Measurements from ENCODE around the gene RABEP2.
"Not testable (repeated sequence)": the region's sequence is repeated elsewhere in the genome, so short reads cannot be mapped to it uniquely, and the experiment has no call there.

RABEP2 gene

GRCh38 chr16:28890355-28890754, 34.7 kb downstream of the RABEP2 start:
- ATAC-seq (replicated peaks); DNase-seq; H3K27me3 Mint-ChIP-seq; H3K36me3 Mint-ChIP-seq (ENCODE audit: insufficient read depth); H3K4me3 Mint-ChIP-seq; H3K9me3 Mint-ChIP-seq; H3K4me1 Mint-ChIP-seq (ENCODE audit: low read depth in 2 of 2); H3K27ac Mint-ChIP-seq: not testable (repeated sequence)

DNA sequence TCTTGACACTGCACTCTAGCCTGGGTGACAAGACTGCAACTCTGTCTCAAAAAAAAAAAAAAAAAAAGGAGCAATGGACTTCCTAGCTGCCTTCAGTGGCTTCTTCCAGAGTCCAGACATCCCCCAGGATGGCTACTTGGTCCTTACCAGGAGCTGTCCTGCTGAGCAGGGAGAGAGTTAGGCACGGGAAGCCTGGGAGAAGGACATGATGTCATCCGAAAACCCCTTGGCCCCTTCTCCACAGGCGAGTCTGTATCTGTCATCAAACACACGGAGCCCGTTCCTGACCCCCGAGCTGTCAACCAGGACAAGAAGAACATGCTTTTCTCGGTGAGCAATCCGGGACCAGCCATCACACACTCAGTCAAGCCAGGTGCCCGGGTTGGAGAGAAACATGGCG, 38.1 kb downstream of the RABEP2 start:
- DNase-seq (no peak), ATAC-seq (replicated peaks) (no peak)
- peaks cover 0 to 11% of the 10 kb centered on the region in 2 donors for H3K27me3 Mint-ChIP-seq
- no peaks in the 10 kb centered on the region for H3K9me3 Mint-ChIP-seq
- H3K4me1 Mint-ChIP-seq (ENCODE audit: low read depth in 2 of 2) = no peaks in the 10 kb centered on the region
- H3K36me3 Mint-ChIP-seq (ENCODE audit: insufficient read depth) = no peaks in the 10 kb centered on the region
- no peak overlapping the region for H3K27ac Mint-ChIP-seq
- H3K4me3 Mint-ChIP-seq = no peak overlapping the region

- DNase-seq = no peak
- no peaks in the 10 kb centered on the region for H3K9me3 Mint-ChIP-seq
- H3K4me3 Mint-ChIP-seq = no peak overlapping the region
- H3K4me1 Mint-ChIP-seq (ENCODE audit: low read depth in 2 of 2) = peaks cover 11 to 12% of the 10 kb centered on the region in 2 donors
- H3K27me3 Mint-ChIP-seq = peaks cover 0 to 17% of the 10 kb centered on the region in 2 donors
- no peak for ATAC-seq (replicated peaks)
- H3K27ac Mint-ChIP-seq = no peak overlapping the region
- H3K36me3 Mint-ChIP-seq (ENCODE audit: insufficient read depth) = no peaks in the 10 kb centered on the region
These were observed 41.0 kb downstream of the RABEP2 start for GRCh38 chr16:28884045-28884444.

- peaks cover 0 to 17% of the 10 kb centered on the region in 2 donors for H3K27me3 Mint-ChIP-seq
- H3K27ac Mint-ChIP-seq = no peak overlapping the region
- H3K36me3 Mint-ChIP-seq (ENCODE audit: insufficient read depth) = no peaks in the 10 kb centered on the region
- H3K4me1 Mint-ChIP-seq (ENCODE audit: low read depth in 2 of 2) = peaks cover 12% of the 10 kb centered on the region in 2 donors
- ATAC-seq (replicated peaks) = no peak
- no peak for DNase-seq
- no peak overlapping the region for H3K4me3 Mint-ChIP-seq
- H3K9me3 Mint-ChIP-seq = no peaks in the 10 kb centered on the region
These were observed 41.6 kb downstream of the RABEP2 start for GRCh38 chr16:28883221-28883996.

- Mint-ChIP-seq H3K4me3 (no peak overlapping the region), H3K27ac (no peak overlapping the region), H3K4me1 (ENCODE audit: low read depth in 2 of 2) (peaks cover 12% of the 10 kb centered on the region in 2 donors), H3K36me3 (ENCODE audit: insufficient read depth) (no peaks in the 10 kb centered on the region), H3K27me3 (peaks cover 0 to 17% of the 10 kb centered on the region in 2 donors), H3K9me3 (no peaks in the 10 kb centered on the region)
- ATAC-seq (replicated peaks) (no peak), DNase-seq (no peak)
These were observed 42.4 kb downstream of the RABEP2 start for GRCh38 chr16:28882551-28883160.

DNA sequence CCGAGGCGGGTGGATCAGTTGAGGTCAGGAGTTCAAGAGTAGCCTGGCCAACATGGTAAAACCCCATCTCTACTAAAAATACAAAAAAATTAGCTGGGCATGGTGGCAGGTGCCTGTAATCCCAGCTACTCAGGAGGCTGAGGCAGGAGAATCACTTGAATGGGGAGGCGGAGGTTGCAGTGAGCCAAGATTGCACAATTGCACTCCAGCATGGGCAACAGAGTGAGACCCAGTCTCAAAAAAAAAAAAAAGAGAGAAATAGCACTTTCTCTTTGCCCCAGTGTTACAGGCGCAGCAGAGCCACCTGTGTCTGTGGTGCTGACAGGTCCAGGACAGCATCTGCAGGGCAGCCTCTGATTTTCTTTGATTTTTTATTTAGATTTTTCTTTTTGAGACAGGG, 43.5 kb downstream of the RABEP2 start:
- ATAC-seq (replicated peaks); H3K36me3 Mint-ChIP-seq (ENCODE audit: insufficient read depth); H3K9me3 Mint-ChIP-seq; DNase-seq; H3K27ac Mint-ChIP-seq: not testable (repeated sequence)
- H3K4me3 Mint-ChIP-seq = peak overlapping the region; percentile 86 to 90
- peaks cover 12% of the 10 kb centered on the region in 2 donors for H3K4me1 Mint-ChIP-seq (ENCODE audit: low read depth in 2 of 2)
- H3K27me3 Mint-ChIP-seq = peaks cover 0 to 17% of the 10 kb centered on the region in 2 donors

- no peaks in the 10 kb centered on the region for H3K36me3 Mint-ChIP-seq (ENCODE audit: insufficient read depth)
- peaks cover 0 to 17% of the 10 kb centered on the region in 2 donors for H3K27me3 Mint-ChIP-seq
- DNase-seq (no peak), ATAC-seq (replicated peaks) (no peak)
- H3K4me1 Mint-ChIP-seq (ENCODE audit: low read depth in 2 of 2) = peaks cover 12% of the 10 kb centered on the region in 2 donors
- no peaks in the 10 kb centered on the region for H3K9me3 Mint-ChIP-seq
- peak overlapping the region; percentile 86 to 90 for H3K4me3 Mint-ChIP-seq
- no peak overlapping the region for H3K27ac Mint-ChIP-seq
These were observed 44.1 kb downstream of the RABEP2 start for GRCh38 chr16:28880955-28881354.

- H3K27me3 Mint-ChIP-seq = peaks cover 0 to 17% of the 10 kb centered on the region in 2 donors
- no peak overlapping the region for H3K27ac Mint-ChIP-seq
- no peaks in the 10 kb centered on the region for H3K9me3 Mint-ChIP-seq
- peaks cover 12% of the 10 kb centered on the region in 2 donors for H3K4me1 Mint-ChIP-seq (ENCODE audit: low read depth in 2 of 2)
- peak overlapping the region; percentile 86 to 90 for H3K4me3 Mint-ChIP-seq
- DNase-seq (no peak), ATAC-seq (replicated peaks) (no peak)
- no peaks in the 10 kb centered on the region for H3K36me3 Mint-ChIP-seq (ENCODE audit: insufficient read depth)
These were observed 44.5 kb downstream of the RABEP2 start for GRCh38 chr16:28880589-28880915.

DNA sequence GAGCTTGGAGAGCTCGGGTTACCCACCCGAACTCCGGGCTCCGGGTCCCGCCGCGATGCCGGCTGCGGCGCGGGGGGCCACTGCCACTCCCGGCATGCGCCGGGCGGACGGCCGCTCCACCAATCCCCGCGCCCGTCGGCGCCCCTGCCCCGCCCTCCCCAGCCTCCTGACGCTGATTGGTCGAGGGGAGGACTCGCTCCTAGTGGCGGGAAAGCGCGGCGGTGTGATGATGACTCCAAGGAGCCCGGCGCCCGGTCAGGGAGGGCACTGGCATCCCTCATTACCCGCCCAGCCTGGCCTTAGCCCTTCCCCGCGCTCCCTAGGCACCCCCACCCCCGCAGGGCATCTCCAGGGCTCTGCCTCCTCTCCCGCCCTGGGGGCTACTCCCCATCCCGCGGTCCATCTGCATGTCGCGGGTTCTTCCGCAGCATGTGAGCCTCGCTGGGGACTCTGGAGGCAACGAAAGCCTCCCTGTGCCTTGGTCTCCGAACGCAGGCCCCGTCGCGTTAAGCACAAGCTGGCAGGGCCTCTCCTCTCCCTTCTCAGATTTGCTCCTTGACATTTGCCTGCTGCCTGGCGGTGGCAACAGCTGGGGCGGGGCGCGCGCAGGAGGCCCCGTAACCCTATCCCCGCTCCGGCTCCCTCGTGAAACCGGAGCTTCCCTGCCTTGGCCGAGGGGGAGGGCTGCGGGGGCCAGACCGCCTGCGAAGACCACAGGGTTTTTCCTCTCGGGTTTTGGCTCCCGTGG, 45.0 kb downstream of the RABEP2 start:
- Mint-ChIP-seq H3K27me3 (peaks cover 0 to 17% of the 10 kb centered on the region in 2 donors), H3K4me1 (ENCODE audit: low read depth in 2 of 2) (peaks cover 12% of the 10 kb centered on the region in 2 donors), H3K4me3 (peak overlapping the region; percentile 86 to 90), H3K36me3 (ENCODE audit: insufficient read depth) (no peaks in the 10 kb centered on the region), H3K9me3 (no peaks in the 10 kb centered on the region), H3K27ac (peak overlapping the region; percentile 16 to 84)
- DNase-seq = peak; percentile 71 to 77 (median 71)
- ATAC-seq (replicated peaks) = peak; percentile 97

DNA sequence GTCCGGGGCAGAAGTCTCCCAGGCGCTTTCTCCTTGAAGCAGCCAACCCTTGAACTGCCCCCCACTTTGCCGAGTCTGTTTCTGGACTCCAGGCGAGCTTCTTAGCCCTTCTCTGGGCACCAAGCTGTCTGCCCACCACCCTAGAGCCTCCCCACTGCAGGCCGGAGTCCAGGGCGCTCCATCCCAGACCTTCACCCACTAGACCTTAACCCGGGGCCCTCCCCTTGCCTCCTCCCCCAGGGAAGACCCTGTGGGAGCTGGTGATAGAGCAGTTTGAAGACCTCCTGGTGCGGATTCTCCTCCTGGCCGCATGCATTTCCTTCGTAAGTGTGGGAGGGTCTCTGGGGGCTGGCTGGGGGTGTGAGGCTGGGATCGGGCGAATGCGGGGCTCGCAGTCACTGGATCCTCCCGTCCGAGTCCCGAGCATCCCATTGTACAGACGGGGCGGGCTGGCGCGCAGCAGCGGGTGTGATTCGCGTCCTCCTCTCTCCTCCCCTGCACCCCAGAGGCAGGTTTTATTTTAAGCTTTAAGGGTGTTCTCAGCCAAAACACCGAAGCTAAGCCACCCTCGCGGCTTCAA, 45.7 kb downstream of the RABEP2 start:
- peak overlapping the region; percentile 86 to 90 for H3K4me3 Mint-ChIP-seq
- H3K9me3 Mint-ChIP-seq = no peaks in the 10 kb centered on the region
- peaks cover 12% of the 10 kb centered on the region in 2 donors for H3K4me1 Mint-ChIP-seq (ENCODE audit: low read depth in 2 of 2)
- peaks cover 0 to 17% of the 10 kb centered on the region in 2 donors for H3K27me3 Mint-ChIP-seq
- peak overlapping the region; percentile 62 to 84 for H3K27ac Mint-ChIP-seq
- peaks cover 1% of the 10 kb centered on the region for H3K36me3 Mint-ChIP-seq (ENCODE audit: insufficient read depth)
- ATAC-seq (replicated peaks) (peak; percentile 45), DNase-seq (no peak)

DNA sequence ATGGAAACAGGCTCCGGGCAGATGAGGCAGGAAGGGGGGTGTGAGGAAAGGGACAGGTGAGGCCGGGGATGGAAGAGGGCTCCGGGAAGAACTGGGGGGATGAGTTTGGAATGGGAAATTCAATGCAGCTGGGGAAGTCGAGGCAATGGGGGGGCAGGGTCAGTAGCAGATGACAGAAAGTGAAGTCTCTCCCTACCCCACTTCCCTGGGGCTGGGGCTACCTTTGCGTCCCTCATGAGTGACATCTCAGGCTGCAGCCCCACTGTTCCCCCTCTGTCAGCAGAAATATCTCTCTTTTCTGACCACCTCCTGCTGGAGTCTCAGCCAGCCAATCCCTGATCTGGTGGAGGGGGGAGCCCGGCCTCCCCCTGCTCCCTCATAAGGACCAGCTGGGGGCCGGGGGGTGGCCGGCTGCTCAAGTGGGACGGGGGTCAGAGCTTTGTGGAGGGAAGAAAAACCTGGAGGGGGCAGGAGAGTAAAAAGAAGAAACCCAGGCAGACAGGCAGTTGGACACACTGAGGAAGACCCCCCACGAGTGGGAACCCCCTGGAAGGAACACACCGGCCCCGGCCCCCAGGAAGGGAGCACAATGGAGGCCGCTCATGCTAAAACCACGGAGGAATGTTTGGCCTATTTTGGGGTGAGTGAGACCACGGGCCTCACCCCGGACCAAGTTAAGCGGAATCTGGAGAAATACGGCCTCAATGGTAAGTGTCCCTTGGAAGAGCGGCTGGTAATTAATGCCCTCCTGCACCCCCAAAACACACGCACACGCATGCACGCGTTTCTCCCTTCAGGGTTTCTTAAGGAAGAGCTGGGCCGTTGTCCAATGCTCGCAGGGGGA, 46.7 kb downstream of the RABEP2 start, which contains the start of gene ATP2A1:
Gene ATP2A1, plus strand, starts transcription at position 406 of the 844 bp plus-strand sequence. Its CDS starts 184 bp downstream, at position 590.
- no peak for DNase-seq
- H3K4me1 Mint-ChIP-seq (ENCODE audit: low read depth in 2 of 2) = peaks cover 12% of the 10 kb centered on the region in 2 donors
- peaks cover 5% of the 10 kb centered on the region for H3K36me3 Mint-ChIP-seq (ENCODE audit: insufficient read depth)
- peak within 1 kb of the TSS; percentile 86 to 90 for H3K4me3 Mint-ChIP-seq
- no peaks in the 10 kb centered on the region for H3K9me3 Mint-ChIP-seq
- peaks cover 0 to 7% of the 10 kb centered on the region in 2 donors for H3K27me3 Mint-ChIP-seq
- H3K27ac Mint-ChIP-seq = peak within 1 kb of the TSS; percentile 62 to 84
- ATAC-seq (replicated peaks) = no peak

DNA sequence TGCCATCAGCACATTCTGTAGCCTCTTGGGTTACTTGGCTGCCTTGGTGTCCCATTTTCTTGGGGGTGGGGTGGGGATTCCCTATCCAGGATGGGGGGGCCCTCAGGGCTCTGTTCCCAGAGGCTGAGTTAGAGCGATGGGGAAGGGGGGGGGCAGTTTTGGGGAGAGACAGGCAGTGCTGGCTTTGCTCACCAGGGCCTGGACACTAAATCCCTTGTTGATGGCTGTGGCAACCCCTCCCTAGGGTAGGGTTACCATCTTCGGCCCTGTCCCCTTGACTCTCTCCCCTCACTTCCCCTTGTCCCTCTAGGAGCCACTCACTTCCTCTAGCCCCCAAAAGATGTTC, 47.4 kb downstream of the RABEP2 start:
- ATAC-seq (replicated peaks) (no peak), DNase-seq (no peak)
- Mint-ChIP-seq H3K4me3 (peak overlapping the region; percentile 34 to 90), H3K36me3 (ENCODE audit: insufficient read depth) (peaks cover 11% of the 10 kb centered on the region), H3K27ac (no peak overlapping the region), H3K9me3 (no peaks in the 10 kb centered on the region), H3K27me3 (peaks cover 0 to 6% of the 10 kb centered on the region in 2 donors), H3K4me1 (ENCODE audit: low read depth in 2 of 2) (peaks cover 12% of the 10 kb centered on the region in 2 donors)
